Fibroblast of lung (primary cell): Measurements from ENCODE around the gene USP36.

Experiments used
- EZH2 ChIP-seq: IDR thresholded peaks from 2 replicates; pipeline ENCODE4 v1.5.1; 2012; ENCODE audit warnings: low read length, control low read depth, mild to moderate bottlenecking; ENCODE audit errors: missing control alignments
- TF ChIP-seq, protein P1 (sequence below), 2 donors: IDR thresholded peaks in 1 of 2; conservative IDR thresholded peaks in 1 of 2; 1 replicate in 1 of 2; 2 replicates in 1 of 2; pipeline ENCODE4 v1.5.1; 2011 to 2012; ENCODE audit warnings: low read length in 2 of 2, control low read depth in 1 of 2, inconsistent platforms in 1 of 2, low read depth in 1 of 2, mild to moderate bottlenecking in 1 of 2

DNA sequence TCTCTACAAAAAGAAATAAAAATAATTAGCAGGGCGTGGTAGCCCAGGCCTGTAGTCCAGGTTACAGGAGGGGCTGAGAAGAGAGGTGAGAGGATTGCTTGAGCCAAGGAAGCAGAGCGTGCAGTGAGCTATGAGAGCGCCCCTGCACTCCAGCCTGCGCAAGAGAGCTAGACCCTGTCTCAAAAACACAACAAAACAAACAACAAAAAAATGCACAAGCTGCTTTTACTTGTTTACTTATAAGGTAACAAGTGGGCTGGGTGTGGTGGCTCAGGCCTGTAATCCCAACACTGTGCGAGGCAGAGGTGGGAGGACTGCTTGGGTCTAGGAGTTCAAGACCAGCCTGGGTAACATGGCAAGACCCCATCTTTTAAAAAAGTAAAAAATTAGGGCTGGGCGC lies 60.3 kb downstream of the USP36 start:
- TF ChIP-seq, protein P1, sequence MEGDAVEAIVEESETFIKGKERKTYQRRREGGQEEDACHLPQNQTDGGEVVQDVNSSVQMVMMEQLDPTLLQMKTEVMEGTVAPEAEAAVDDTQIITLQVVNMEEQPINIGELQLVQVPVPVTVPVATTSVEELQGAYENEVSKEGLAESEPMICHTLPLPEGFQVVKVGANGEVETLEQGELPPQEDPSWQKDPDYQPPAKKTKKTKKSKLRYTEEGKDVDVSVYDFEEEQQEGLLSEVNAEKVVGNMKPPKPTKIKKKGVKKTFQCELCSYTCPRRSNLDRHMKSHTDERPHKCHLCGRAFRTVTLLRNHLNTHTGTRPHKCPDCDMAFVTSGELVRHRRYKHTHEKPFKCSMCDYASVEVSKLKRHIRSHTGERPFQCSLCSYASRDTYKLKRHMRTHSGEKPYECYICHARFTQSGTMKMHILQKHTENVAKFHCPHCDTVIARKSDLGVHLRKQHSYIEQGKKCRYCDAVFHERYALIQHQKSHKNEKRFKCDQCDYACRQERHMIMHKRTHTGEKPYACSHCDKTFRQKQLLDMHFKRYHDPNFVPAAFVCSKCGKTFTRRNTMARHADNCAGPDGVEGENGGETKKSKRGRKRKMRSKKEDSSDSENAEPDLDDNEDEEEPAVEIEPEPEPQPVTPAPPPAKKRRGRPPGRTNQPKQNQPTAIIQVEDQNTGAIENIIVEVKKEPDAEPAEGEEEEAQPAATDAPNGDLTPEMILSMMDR (conservative IDR thresholded peaks at IDR 0.05 in 1 of 2, IDR thresholded peaks at IDR 0.05 in 1 of 2; ENCODE audit: low read depth in 1 of 2, low read length in 2 of 2) = no peak
- TF ChIP-seq EZH2 = no peak
